ENCODE measurements around the gene TDRD12.

GRCh38 chr19:32674931-32675719 lies 44.4 kb upstream of the TDRD12 start, which contains the start of gene ANKRD27:
- TF ChIP-seq, protein P1, sequence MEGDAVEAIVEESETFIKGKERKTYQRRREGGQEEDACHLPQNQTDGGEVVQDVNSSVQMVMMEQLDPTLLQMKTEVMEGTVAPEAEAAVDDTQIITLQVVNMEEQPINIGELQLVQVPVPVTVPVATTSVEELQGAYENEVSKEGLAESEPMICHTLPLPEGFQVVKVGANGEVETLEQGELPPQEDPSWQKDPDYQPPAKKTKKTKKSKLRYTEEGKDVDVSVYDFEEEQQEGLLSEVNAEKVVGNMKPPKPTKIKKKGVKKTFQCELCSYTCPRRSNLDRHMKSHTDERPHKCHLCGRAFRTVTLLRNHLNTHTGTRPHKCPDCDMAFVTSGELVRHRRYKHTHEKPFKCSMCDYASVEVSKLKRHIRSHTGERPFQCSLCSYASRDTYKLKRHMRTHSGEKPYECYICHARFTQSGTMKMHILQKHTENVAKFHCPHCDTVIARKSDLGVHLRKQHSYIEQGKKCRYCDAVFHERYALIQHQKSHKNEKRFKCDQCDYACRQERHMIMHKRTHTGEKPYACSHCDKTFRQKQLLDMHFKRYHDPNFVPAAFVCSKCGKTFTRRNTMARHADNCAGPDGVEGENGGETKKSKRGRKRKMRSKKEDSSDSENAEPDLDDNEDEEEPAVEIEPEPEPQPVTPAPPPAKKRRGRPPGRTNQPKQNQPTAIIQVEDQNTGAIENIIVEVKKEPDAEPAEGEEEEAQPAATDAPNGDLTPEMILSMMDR (IDR thresholded peaks at IDR 0.05) = no peak
- TF ChIP-seq POLR2A (IDR thresholded peaks at IDR 0.05) = peak; percentile 30 to 45

Measured in sigmoid colon (tissue), 3 donors.